Erythroblast (primary cell): ENCODE measurements around the gene RTL5.

Experiments used
- GATA1 ChIP-seq: IDR thresholded peaks from 2 replicates; pipeline ENCODE4 v1.6.1; 2011; ENCODE audit warnings: low read depth, mild to moderate bottlenecking, control low read depth, low read length, moderate library complexity
- POLR2A ChIP-seq: IDR thresholded peaks from 2 replicates; pipeline ENCODE4 v1.6.1; 2011; ENCODE audit warnings: mild to moderate bottlenecking, low read length

GRCh38 chrX:72088761-72089160 lies 43.0 kb downstream of the RTL5 start:
- no peak for TF ChIP-seq POLR2A
- TF ChIP-seq GATA1 = no peak
